Activated CD4-positive, alpha-beta T cell treated with anti-CD3 and anti-CD28 coated beads, Interleukin-2, amount 50 U/mL, for 16 hours (primary cell): ENCODE results near the gene BRAP.
"Not testable (repeated sequence)": the region's sequence is repeated elsewhere in the genome, so short reads cannot be mapped to it uniquely, and the experiment has no call there.

Source experiments
- DNase-seq: peaks from one replicate; pipeline ENCODE4 v3.0.0-alpha.2; 2020

Gene BRAP, protein sequence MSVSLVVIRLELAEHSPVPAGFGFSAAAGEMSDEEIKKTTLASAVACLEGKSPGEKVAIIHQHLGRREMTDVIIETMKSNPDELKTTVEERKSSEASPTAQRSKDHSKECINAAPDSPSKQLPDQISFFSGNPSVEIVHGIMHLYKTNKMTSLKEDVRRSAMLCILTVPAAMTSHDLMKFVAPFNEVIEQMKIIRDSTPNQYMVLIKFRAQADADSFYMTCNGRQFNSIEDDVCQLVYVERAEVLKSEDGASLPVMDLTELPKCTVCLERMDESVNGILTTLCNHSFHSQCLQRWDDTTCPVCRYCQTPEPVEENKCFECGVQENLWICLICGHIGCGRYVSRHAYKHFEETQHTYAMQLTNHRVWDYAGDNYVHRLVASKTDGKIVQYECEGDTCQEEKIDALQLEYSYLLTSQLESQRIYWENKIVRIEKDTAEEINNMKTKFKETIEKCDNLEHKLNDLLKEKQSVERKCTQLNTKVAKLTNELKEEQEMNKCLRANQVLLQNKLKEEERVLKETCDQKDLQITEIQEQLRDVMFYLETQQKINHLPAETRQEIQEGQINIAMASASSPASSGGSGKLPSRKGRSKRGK

DNA sequence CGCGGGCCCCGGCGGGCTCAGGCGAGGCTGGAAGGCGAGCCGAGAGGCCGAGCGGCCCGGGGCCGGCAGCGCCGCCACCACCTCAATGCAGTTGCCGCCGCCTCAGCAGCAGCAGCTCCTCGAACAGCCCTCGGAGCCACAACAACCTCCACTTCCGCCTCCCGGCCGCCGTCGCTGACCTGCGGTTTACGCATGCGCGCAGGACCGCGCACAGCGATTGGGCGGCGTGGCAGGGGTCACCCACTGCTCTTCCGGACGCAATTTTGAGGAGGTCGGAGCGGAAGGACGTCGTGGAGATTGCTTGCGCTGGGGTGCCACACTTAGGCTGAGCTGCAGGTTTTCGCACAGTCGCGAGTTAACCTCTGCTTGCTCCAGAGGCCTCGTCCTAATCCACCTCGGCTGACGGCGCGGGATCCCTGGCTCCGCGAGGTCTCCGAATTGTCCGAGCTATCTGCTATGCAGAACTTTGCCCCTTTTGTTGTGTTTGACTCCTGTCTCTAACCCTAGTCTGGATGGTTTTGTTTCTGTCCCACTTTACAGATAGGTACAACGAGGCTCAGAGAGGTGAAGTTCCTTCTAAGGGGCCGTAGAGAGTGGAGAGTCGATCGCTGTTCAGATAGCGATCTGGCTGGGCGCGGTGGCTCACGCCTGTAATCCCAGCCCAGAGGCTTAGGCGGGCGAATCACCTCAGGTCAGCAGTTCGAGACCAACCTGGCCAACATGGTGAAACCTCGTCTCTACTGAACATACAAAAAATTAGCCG lies at the start of gene BRAP, which contains the start of gene ACAD10:
TSS of gene BRAP (minus strand) at position 146 of the 763 bp plus-strand sequence. CDS start 164 bp downstream, outside the sequence.
TSS of gene ACAD10 (plus strand) at position 243 of the 763 bp plus-strand sequence. CDS start 6,657 bp downstream, outside the sequence.
- DNase-seq, result peak; percentile 96

DNA sequence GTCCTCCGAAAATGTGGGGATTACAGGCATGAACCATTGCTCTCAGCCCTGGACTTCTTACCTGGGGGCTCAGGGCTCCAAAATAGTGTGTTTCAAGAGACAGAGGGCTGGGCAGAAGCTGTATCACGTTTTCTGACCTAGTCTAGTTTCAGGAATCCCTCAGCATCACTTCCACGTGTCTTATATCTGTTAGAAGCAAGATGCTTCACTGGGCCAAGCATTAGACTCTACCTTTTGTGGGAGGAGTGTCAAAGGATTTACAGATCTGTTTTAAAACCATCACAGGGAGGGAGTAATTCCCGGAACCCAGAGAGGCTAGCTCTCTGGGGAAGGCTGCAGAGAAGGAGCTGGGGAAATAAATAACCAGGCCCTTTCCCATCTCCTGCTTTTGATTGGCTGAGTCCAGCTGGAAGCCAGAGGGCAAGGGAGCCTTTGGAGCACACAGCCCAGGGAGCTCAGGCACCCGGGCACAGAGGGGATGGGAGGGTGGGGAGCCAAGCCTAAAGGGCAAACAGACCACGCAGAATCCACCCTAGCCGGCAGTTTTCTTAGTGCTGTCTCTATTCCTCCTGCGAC lies 47.7 kb upstream of the BRAP start:
- DNase-seq, result no peak

DNA sequence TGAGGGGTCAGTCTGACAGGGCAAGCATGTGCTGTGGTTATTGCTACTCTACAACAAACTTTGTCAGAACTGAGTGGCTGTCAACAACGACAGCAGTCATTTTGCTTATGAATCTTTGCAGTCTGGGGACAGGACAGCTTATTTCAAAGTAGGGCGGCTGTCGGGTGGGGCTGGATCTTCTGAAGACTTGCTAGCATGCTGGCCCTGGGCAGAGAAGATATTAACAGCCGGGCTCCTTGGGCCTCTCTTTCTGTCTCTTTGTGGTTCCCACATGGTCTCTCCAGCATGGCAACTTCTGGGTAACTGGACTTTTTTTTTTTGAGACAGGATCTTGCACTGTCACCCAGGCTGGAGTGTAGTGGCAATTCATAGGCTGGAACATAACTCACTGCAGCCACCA lies 47.0 kb upstream of the BRAP start:
- no peak for DNase-seq

DNA sequence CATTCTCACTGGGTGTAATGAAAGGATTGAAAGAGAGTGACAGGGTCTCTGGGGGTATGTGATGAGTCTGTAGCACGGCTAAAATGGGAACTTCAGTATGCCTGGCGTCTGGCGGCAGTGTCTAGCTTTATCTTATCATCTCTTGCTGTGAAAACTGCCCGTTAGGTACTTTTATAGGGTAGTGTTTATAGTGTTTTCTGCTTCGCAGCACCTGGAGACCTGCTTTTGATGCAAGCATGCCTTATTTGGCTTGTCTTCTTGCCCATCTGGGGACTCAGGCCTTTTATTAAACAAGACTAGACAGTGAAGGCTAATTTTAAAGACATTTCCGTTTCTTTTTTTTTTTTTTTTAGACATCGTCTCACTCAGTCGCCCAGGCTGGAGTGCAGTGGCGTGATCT lies 44.7 kb upstream of the BRAP start:
- DNase-seq, result no peak

DNA sequence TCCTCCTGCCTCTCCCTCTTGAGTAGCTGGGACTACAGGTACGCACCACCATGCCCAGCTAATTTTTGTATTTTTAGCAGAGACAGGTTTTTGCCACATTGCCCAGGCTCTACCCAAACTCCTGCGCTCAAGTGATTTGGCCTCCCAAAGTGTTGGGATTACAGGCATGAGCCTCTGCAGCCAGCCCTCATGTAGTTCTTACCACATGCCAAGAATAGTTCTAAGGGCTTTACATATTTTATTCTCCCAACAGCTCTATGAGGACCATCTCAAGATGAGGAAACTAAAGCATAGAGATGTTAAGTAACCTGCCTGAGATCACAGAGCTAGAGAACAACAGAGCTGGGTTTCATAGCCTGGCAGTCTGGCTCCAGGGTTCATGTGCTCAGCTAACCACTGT lies 43.0 kb upstream of the BRAP start:
- no peak for DNase-seq

DNA sequence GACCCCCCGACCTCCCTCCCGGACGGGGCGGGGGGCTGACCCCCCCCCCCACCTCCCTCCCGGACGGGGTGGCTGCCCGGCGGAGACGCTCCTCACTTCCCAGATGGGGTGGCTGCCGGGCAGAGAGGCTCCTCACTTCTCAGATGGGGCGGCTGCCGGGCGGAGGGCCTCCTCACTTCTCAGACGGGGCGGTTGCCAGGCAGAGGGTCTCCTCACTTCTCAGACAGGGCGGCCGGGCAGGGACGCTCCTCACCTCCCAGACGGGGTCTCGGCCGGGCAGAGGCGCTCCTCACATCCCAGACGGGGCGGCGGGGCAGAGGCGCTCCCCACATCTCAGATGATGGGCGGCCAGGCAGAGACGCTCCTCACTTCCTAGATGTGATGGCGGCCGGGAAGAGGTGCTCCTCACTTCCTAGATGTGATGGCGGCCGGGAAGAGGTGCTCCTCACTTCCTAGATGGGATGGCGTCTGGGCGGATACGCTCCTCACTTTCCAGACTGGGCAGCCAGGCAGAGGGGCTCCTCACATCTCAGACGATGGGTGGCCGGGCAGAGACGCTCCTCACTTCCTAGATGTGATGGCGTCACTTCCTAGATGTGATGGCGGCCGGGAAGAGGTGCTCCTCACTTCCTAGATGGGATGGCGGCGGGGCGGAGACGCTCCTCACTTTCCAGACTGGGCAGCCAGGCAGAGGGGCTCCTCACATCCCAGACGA lies 38.0 kb upstream of the BRAP start:
- DNase-seq, result not testable (repeated sequence)

DNA sequence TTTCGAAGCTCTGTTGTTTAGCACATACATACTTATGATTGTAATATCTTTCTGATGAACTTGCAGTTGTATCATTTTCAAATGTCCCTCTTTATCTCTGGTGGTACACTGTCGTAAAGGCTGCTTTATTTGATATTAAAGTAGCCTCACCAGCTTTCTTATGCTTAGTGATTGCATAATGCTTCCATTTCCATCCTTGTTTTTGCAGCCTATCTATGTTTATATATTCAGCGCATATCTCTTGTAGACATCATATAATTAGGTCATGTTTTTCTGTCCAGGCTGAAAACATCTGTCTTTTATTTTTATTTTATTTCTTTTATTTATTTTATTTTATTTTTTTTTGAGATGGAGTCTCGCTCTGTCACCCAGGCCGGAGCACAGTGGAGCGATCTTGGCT lies 34.7 kb upstream of the BRAP start:
- DNase-seq, result no peak

DNA sequence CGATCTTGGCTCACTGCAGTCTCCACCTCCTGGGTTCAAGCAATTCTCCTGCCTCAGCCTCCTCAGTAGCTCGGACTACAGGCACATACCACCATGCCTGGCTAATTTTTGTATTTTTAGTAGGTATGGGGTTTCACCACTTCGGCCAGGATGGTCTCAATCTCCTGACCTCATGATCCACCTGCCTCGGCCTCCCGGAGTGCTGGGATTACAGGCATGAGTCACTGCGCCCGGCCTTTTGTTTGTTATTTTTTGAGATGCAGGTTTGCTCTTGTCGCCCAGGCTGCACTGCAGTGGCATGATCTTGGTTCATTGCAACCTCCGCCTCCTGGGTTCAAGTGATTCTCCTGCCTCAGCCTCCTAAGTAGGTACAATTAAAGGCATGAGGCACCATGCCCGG lies 33.6 kb upstream of the BRAP start:
- DNase-seq, result not testable (repeated sequence)

DNA sequence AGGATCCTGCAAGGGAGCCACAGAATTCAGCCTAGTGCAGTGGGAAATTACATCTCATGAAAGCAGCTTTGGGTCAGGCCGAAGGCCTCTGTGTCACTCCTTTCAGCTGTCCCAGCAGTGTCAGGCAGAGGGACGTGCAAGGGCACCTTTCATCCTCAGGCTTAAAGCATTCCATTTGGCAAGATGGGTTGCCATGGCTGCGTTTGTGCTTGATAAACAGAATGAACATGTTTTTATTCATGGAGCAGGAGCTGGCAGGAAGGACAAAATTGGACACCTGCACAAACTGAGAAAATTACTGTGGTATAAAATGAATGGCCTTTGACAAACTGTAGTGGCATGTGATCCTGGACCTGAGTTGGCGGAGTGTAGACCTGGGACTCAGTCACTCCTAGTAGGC lies 29.5 kb upstream of the BRAP start:
- no peak for DNase-seq

DNA sequence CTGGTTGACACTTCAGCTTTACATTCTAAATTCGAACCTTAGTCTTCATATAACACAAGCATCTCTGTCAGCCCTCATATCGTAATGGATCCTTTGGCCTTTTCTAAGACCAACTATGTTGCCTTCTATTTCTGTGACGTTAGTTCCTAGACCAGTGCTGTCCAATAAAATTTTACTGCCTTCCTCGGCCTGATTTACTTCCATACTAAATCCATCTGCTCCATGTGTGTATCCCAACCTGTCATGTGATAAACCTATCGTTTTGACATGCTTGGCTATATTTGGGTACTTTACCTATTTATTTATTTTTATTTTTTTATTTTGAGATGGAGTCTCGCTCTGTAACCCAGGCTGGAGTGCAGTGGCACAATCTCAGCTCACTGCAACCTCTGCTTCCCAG lies 20.4 kb upstream of the BRAP start:
- no peak for DNase-seq

DNA sequence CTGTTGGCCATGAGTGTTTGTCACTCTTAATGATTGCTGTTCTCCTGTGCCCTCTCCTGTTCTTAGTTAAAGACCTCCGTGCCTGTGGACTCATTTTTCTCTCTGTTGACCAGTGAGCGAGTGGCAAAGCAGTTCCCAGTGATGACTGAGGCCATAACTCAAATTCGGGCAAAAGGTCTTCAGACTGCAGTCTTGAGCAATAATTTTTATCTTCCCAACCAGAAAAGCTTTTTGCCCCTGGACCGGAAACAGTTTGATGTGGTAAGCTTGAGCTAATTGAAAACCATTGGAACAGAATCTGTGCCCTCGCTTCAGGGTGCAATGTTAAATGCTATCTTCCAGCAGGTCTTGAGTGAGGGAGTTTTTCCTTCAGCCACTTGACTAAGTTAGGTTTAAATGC lies 19.9 kb upstream of the BRAP start:
- no peak for DNase-seq

DNA sequence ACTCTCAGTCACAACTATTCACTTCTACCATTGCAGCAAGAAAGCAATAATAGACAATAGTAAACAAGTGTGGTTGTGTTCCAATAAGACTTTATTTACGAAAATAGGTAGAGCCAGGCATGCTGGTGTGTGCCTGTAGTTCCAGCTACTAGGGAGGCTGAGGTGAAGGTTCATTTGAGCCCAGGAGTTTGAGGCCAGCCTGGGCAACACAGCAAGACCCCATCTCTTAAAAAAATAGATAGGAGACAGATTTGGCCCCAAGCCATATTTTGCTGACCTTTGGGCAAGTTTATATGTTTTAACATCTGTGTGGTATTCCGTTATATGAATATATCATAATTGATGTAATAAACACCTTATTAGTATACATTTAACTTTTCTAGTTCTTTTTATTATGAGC lies 14.2 kb upstream of the BRAP start:
- no peak for DNase-seq

DNA sequence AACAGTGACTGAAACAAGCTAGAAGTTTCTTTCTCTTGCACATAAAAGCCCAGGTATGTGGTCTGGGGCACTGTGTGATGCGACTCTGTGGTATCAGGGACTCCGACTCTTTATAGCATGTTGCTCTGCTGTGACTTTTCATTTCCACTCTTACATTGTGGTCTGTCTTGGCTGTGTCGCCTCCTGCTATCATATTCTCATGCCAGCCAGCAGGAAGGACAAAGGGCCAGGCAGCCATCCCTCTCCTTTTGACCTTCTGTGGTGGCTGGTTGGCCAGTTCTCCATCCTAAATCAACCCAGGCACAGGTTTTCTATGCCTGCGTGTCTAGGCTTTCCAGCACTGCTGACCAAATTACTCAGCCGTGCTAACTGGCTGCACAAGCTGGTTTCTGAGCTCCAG lies 8.1 kb upstream of the BRAP start:
- no peak for DNase-seq

DNA sequence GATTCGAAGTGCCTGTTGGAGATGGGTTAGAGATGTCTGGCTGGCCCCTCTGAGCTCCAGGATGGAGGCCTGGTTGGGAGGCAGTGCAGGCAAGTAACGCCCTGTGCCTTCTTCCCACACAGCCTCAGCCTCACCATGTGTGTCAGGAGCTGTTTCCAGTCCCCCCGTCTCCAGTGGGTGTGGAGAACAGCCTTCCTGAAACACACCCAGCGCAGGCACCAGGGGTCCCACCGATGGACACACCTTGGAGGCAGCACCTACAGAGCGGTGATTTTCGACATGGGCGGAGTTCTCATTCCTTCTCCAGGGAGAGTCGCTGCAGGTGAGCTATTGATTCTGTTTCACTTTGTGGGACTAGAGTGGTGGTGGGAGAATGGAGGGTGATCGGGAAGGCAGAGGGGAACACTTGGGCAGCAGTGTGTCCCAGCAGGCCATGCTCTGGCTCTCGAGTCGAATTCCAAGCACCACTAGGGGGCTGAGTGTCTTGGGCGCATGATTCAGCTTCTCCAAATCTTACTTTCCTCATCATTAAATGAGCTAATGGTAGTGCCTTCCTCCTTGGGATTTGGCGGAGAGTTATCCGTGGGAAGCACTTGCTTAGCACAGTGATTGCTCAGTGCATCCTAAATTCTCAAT lies 6.9 kb upstream of the BRAP start:
- DNase-seq, result no peak

DNA sequence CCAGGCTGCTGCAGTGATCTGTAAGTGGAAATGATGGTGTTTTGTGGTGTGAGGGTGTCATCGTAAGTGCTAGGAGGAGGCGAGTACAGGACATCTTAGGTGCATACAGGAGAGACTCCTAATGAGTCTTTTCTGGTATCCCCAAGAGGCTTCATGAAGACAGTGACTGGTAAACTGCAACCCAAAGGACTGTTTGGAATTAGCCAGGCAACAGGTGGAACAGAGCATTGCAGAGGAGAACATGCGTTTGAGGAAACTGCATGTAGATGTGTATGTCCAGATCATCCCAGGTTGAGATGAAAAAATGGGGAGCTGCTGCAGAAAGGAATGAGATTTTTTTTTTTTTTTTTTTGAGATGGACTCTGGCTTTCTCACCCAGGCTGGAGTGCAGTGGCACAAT lies 5.5 kb upstream of the BRAP start:
- no peak for DNase-seq

DNA sequence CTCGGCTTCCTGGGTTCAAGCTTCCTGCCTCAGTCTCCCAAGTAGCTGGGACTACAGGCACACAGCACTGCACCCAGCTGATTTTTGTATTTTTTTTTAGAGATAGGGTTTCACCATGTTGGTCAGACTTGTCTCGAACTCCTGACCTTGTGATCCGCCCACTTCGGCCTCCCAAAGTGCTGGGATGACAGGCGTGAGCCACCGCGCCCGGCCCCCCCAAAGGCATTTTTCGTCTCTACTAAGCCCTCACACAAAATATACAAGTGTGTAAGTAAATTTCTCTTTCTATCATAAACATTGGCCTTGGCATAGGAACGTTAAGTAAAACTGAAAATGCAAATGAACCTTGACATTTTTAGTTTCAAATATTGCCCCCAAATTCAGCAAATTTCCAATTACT lies 2.2 kb upstream of the BRAP start:
- no peak for DNase-seq

DNA sequence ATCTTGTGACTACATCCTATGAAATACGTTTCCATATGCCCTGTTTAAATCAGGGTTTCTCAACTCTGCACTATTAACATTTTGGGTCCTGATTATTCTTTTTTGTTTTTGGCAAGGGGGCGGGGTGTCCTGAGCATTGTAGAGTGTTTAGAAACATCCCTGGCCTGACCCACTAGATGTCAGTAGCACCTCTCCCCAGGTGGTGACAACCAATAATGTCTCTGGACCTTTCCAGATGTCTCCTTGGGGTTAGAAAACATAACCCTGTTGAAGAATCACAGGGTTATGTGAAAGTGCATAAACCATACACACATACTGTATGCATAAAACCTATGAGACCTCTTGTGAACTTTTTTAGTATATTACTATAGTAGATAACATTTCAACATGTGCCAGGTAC lies 1.5 kb upstream of the BRAP start:
- DNase-seq, result peak; percentile 22

DNA sequence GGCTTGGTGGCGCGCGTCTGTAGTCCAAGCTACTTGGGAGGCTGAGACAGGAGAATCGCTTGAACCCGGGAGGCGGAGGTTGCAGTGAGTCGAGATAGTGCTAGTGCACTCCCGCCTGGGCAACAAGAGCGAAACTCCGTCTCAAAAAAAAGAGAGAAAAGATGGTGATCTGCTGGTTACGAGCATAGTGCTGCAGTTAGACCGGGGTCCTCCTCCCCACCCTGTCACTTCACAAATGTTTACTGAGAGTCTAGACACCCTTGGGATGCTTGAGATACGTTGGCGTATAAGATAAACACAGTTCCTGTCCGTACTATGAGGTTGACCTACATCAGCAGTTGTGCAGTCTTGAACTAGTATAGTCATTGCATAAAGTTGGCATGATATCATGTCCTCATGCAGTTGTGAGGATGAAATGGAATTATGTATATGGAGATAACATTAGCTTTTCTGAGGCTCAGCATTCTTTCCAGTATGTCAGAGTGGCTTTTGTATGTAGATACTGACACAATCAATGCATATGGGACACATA lies 884 bp upstream of the BRAP start:
- no peak for DNase-seq

DNA sequence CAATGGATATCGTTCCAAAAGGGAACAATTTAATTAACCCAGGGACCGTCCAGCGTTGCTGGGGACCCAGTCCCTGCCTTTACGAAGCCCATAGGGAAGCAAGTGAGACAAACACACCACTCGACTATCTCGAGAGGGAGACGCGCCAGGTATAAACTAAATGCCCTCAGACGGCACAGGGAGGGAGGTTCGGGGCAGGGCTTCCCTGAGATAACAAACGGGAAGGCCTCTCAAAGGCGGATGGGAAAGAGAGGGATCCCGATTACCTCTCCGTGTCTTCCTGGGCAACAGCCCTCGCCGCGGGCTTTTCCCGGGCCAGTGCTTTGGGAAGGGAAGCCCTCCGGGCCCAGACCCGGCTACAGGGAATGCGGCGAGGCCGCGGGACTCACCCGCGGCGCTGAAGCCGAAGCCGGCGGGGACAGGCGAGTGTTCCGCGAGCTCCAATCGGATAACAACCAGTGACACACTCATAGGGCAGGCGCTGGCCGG lies 390 bp downstream of the BRAP start:
- DNase-seq, result peak; percentile 10

DNA sequence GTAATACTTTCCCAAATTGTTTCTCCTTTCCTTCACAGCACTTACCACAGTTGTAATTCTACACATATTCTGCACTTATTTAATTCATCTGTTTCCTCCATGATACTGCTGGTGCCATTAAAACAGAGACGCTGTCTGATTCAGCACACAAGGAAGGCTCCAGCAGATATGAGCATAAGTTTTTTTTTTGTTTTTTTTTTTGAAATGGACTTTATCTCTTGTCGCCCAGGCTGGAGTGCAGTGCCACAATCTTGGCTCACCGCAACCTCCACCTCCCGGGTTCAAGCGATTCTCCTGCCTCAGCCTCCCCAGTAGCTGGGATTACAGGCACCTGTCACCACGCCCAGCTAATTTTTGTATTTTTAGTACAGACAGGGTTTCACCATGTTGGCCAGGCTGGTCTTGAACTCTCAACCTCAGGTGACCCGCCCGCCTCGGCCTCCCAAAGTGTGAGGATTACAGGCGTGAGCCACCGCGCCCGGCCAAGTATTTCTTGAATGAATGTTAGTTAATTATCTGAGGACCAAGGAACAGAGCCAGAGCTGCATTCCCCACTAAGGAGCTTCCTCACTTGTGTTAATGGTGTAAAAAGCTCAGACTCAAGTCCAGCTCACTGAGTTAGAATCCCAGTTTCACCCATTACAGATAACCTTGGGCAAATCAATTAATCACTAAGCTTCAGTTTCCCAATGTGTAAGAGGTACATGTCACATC lies 1.1 kb downstream of the BRAP start:
- DNase-seq, result not testable (repeated sequence)

DNA sequence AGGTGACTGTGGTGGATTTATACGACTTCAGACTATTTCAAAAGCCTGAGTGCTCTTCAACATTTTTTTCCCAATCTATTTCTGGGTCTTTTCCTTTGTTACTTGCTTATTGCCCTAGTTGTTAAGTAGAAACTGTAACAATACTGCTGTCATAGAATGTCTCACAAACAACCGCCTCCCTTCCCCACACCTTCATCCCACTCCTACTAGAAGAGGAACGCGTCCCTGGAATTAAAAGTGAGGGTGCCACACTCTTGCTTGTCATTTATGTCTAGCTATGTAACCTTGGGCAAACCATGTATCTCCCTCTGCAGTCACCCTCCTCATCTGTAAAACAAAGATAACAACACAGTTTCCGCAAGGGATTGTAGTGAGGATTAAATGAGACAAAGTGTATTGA lies 8.6 kb downstream of the BRAP start:
- DNase-seq, result no peak
